Measurements from ENCODE around the gene SPATA6L. TPM values are rescaled to one million over a fixed set of nuclear protein-coding genes. Genes with fewer than 3 reads are reported as not detected.

The SPATA6L gene
- total and polyA plus RNA-seq, 2 of the 4 experiments (the other 2 are of a cell fraction): 0.18 to 0.84 TPM

DNA sequence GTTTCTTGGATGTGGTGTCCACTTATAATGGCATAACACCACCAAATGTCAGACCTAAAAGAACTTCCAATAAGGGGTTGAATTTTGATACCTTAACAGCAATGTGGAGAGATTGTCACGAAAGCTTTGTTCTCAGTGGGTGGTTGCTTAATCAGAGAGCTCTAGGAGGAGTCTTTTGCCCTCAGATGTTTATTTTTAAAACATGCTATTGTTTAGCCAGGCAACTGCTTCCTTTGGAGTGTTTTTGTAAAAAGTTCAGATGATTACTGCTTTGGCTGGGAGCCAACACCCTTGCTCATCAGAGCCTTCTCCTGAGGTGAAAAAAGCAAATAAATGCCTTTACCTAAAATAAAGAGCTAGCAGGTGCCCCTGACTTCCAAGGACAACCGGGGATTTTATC lies 111.0 kb downstream of the SPATA6L start:
- H3K56ac ChIP-seq (ENCODE audit: extremely low read depth, insufficient read depth, low read length): no peak overlapping the region
- H3K9ac ChIP-seq (ENCODE audit: low read depth, low read length): no peak overlapping the region
- H3K27ac ChIP-seq (ENCODE audit: insufficient read depth, low read length): no peak overlapping the region
- ATAC-seq (ENCODE audit: low read depth) (no peak), DNase-seq (peak; percentile 17)
- no peak overlapping the region for H2BK15ac ChIP-seq (ENCODE audit: low read depth, low read length)
- CTCF ChIA-PET: no interaction called here
- no peak overlapping the region for H2BK20ac ChIP-seq (ENCODE audit: low read depth, low read length)
- no peak overlapping the region for H2BK120ac ChIP-seq (ENCODE audit: low read depth, low read length)
- no peak overlapping the region for H2BK5ac ChIP-seq (ENCODE audit: low read depth, low read length, poor library complexity, severe bottlenecking)
- no peaks in the 10 kb centered on the region for H3K36me3 ChIP-seq (ENCODE audit: control insufficient read depth, insufficient read depth, low read length)
- no peak overlapping the region for H2AK5ac ChIP-seq (ENCODE audit: low read depth, low read length)
- H3K4me3 ChIP-seq (ENCODE audit: insufficient read depth, low read depth, low read length): no peak overlapping the region
- dilution Hi-C loops (cut with HindIII; ENCODE audit: low sequenced_read_pairs, unreplicated experiment) (no loop called here), intact Hi-C loops (cut with micrococcal nuclease) (loop anchor here (10.0 kb wide), 1 partner anchor 160 kb away; no protein-coding TSS in a partner anchor), in situ Hi-C loops (cut with MboI; ENCODE audit: low sequenced_read_pairs) (no loop called here)
- no TSS peak for BruUV-seq (replicated peaks)
- H4K91ac ChIP-seq (ENCODE audit: insufficient read depth, low read depth, low read length): no peak overlapping the region
- no peaks in the 10 kb centered on the region for H3K27me3 ChIP-seq (ENCODE audit: control insufficient read depth, insufficient read depth, low read length)
- TF ChIP-seq NFE2L2 (IDR thresholded peaks at IDR 0.05; ENCODE audit: low read depth, low read length) (no peak), SMC3 (IDR thresholded peaks at IDR 0.05; ENCODE audit: low read depth, low read length) (no peak), CEBPB (IDR thresholded peaks at IDR 0.05; ENCODE audit: low read depth, low read length) (peak; percentile 16; the same call in 1 of the 2 replicates)
- TF ChIP-seq, protein P1, sequence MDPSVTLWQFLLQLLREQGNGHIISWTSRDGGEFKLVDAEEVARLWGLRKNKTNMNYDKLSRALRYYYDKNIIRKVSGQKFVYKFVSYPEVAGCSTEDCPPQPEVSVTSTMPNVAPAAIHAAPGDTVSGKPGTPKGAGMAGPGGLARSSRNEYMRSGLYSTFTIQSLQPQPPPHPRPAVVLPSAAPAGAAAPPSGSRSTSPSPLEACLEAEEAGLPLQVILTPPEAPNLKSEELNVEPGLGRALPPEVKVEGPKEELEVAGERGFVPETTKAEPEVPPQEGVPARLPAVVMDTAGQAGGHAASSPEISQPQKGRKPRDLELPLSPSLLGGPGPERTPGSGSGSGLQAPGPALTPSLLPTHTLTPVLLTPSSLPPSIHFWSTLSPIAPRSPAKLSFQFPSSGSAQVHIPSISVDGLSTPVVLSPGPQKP (IDR thresholded peaks at IDR 0.05; ENCODE audit: borderline replicate concordance, low read depth, low read length): no peak
- no peaks in the 10 kb centered on the region for H4K20me1 ChIP-seq (ENCODE audit: insufficient read depth, low read length)
- POLR2A ChIA-PET (ENCODE audit: unreplicated experiment): no interaction called here
- H3K9me1 ChIP-seq (ENCODE audit: insufficient read depth, low read length): no peaks in the 10 kb centered on the region
- no peak overlapping the region for H3K14ac ChIP-seq (replicated peaks; ENCODE audit: low read depth, low read length)
- no peak overlapping the region for H3K4me2 ChIP-seq (ENCODE audit: low read depth, low read length)
- H2AK9ac ChIP-seq (replicated peaks; ENCODE audit: low read depth, low read length, poor library complexity): no peak overlapping the region
- WGBS, 2 experiments (ENCODE audit: extremely low coverage in 2 of 2, insufficient read length in 1 of 2): no CpG with 5 or more reads among the region's 2 CpGs
- H3K79me1 ChIP-seq (ENCODE audit: low read depth in 1 of 2, low read length in 2 of 2): no peaks in the 10 kb centered on the region
- H4K8ac ChIP-seq (ENCODE audit: low read depth in 2 of 2, low read length in 2 of 2): no peak overlapping the region
- H3K4me1 ChIP-seq (ENCODE audit: control insufficient read depth, insufficient read depth, low read length): no peaks in the 10 kb centered on the region
- H3K9me3 ChIP-seq (ENCODE audit: control insufficient read depth, insufficient read depth, low read length): no peaks in the 10 kb centered on the region
- H3K23ac ChIP-seq (ENCODE audit: low read depth, low read length): no peak overlapping the region
- no peak overlapping the region for H2AFZ ChIP-seq (replicated peaks; ENCODE audit: low read length, poor library complexity)
- H3K18ac ChIP-seq (ENCODE audit: low read depth, low read length): no peak overlapping the region
- no peak overlapping the region for H3K4ac ChIP-seq (ENCODE audit: low read depth, low read length)
- H4K5ac ChIP-seq (ENCODE audit: low read depth, low read length): no peak overlapping the region
